Activated CD4-positive, alpha-beta T cell treated with anti-CD3 and anti-CD28 coated beads, Interleukin-10, Interleukin-2, amounts not matched to agents 100 ng/mL and 50 ng/mL, durations not matched to agents 16 hours and 8 hours (primary cell): ENCODE measurements around the gene CCT4.
"Not testable (repeated sequence)": the region's sequence is repeated elsewhere in the genome, so short reads cannot be mapped to it uniquely, and the experiment has no call there.

Source experiments
- DNase-seq: peaks from one replicate; pipeline ENCODE4 v3.0.0-alpha.2; 2020

CCT4 gene

GRCh38 chr2:61888267-61889055 lies at the start of gene CCT4:
TSS of gene CCT4 (minus strand) at chr2:61888656. CDS start at chr2:61888507, 149 bp downstream.
- DNase-seq = peak; percentile 91

DNA sequence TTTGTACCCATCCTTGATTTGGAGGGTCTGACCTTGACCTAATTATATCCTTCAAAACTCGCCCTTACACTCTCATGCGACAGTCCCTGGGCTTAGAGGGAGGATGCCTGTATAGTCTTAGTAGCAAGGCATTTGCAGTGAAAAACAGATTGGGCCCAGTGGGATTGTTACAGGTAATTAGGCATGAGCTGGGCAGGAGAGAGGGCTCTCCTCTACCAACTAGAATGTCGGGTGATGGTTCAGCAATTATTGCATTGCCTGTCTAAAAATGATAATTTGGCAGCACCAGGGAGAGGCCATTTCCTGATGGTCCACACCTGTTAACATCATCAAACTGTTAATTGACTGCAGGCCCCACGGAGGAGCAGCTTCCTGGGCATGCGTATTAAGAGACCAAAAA lies 49.4 kb upstream of the CCT4 start:
- no peak for DNase-seq

- no peak for DNase-seq
Observed at GRCh38 chr2:61937098-61937497, 48.6 kb upstream of the CCT4 start.

GRCh38 chr2:61928826-61929461 lies 40.5 kb upstream of the CCT4 start:
- no peak for DNase-seq

DNA sequence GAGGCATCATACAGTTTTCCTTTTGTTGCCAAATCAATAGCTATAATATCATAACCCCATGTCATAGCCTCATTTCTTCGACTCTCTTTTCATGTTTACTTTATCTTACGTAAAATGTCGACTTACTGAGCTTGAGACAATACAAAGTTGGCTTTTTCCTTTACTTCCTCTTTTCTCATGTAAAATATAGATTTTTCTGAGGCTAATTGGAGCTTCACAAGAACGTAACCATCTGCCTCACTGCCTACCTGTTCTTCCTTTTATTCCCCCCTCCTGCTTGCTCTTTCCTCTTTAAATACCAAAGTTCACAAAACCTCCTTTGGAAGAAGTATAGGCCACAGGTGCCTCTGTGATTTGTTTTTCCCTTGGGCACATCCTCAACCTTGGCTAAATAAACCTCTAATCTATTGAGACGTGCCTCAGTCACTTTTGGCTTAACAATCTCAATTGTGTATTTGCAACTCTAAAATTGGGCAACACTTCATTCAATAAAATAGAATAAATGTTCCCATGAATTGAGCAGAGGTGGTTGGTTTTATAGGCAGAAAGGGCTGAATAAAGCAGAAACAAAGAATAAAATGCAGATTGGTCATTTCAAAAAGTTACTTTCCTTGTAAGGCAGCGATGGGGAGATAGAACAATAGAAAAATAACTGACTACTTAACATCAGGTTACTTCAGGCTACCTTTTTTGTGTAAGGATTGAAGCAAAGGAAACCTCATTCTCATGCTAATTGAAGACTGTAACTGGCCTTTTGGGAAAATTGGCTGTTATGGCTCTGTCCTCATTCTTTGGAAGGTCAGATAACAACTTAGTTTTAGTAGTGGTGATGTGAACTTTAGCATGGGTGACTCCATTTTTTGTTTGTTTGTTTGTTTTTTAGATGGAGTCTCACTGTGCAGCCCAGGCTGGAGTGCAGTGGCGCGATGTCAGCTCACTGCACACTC lies 38.3 kb upstream of the CCT4 start:
- no peak for DNase-seq

- DNase-seq = no peak
Observed at GRCh38 chr2:61924895-61925663, 36.6 kb upstream of the CCT4 start.

GRCh38 chr2:61922714-61923113 lies 34.3 kb upstream of the CCT4 start:
- no peak for DNase-seq

DNA sequence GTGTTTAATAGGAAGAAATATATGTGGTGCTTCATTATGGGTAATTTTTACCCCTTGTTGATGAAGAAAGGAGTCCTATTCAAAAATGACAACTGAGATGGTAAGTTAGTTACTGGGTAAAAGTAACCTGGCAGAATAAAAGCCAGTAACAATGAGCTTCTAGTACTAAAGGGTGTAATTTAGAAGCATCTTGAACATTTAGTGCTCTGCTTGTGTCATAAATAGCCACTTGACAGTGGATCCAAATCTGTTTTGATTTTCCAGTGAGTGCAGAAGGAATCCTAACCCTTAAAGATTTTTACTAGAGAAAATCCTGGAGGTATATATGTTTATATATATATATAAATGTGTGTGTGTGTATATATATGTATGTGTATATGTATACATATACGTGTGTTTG lies 32.1 kb upstream of the CCT4 start:
- DNase-seq = no peak

- not testable (repeated sequence) for DNase-seq
Observed at GRCh38 chr2:61914794-61915193, 26.3 kb upstream of the CCT4 start.

GRCh38 chr2:61911510-61911909 lies 23.1 kb upstream of the CCT4 start:
- no peak for DNase-seq

DNA sequence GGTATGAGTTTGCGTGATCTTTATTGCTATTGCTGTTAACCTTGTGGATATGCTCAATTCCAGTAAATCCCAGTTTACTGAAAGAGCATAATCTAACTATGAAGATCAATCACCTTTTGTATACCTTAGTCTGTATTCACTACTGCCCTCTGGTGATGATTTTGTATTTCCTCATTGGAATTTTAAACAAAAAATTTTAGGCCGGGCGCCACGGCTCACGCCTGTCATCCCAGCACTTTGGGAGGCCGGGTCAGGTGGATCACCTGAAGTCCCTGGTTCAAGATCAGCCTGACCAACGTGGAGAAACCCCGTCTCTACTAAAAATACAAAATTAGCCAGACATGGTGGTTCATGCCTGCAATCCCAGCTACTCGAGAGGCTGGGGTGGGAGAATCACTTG lies 22.1 kb upstream of the CCT4 start:
- no peak for DNase-seq

GRCh38 chr2:61909116-61909515 lies 20.7 kb upstream of the CCT4 start:
- DNase-seq = no peak

GRCh38 chr2:61906186-61906470 lies 17.7 kb upstream of the CCT4 start:
- no peak for DNase-seq

DNA sequence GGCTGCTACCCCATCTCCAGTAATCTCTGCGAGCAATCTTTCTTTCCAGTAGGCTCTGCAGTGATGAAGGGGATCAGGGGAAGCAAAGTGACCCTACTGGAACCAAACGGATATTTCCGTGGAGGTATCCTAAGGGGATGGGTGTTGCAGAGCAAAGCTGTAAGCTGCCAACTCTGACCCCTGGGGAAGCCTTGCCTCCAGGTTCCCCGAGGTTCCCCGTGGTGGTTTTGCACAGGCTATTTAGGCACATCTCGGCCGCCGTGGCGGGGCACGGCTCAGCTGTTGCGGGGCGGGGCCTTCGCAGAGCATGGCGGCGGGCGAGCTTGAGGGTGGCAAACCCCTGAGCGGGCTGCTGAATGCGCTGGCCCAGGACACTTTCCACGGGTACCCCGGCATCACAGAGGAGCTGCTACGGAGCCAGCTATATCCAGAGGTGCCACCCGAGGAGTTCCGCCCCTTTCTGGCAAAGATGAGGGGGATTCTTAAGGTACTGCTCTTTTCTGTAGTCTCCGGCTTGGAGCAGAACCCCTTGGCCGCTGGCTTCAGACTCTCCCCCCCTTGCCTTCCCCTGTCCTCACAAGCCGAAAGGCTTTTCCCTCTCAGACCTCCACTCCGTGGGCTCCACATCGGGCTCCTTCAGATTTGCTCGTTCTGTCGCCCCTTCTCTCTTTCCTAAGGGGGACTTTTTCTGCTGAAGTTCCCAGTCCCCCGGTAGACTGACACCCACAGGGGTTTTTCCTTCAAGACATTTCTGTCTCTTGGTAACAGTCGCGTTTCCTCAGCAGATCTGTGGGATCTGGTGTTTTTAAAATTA lies 17.1 kb upstream of the CCT4 start, which contains the start of gene COMMD1:
Gene COMMD1, plus strand, starts transcription at position 303 of the 814 bp plus-strand sequence. Its CDS starts 5 bp downstream, at position 308.
- DNase-seq = peak; percentile 90

DNA sequence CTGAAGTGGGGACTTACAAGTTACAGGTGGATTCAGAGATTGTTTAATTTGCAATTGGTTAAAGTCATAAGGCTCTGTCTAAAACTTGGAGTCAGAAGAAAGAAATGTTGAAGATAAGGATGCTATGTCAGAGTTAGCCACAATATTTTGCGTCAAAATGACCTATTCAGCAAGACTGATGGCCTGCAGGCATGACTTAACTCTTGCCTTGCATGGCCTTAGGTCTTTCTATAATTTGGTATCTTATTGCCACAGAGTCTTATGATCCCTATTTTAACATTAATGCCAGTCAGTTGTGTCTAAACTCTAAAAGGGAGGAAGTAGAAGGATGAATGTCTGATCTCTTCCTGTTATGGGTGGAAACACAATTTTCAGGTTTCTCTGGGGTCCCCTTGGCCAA lies 11.8 kb upstream of the CCT4 start:
- DNase-seq = no peak

DNA sequence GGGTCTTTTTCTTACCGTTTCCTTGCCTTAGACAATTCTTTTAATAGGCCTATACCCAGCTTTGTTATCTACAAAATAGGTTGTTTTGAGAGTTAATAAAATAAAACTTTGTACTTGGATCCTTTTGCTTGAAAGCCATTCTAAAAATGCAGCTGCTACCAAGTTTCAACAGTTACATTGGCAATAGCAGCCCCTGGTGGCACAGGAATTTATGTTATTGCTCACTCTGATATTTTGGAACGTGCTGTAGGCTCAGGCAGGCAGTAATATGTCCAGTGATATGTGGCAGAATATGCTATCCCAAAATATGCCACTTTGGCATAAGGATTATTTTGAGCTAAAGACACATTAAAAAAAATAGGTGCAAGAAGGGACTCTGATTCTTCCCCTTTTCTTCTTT lies 10.4 kb upstream of the CCT4 start:
- no peak for DNase-seq

GRCh38 chr2:61887717-61888266 lies 664 bp downstream of the CCT4 start:
- peak; percentile 41 for DNase-seq

DNA sequence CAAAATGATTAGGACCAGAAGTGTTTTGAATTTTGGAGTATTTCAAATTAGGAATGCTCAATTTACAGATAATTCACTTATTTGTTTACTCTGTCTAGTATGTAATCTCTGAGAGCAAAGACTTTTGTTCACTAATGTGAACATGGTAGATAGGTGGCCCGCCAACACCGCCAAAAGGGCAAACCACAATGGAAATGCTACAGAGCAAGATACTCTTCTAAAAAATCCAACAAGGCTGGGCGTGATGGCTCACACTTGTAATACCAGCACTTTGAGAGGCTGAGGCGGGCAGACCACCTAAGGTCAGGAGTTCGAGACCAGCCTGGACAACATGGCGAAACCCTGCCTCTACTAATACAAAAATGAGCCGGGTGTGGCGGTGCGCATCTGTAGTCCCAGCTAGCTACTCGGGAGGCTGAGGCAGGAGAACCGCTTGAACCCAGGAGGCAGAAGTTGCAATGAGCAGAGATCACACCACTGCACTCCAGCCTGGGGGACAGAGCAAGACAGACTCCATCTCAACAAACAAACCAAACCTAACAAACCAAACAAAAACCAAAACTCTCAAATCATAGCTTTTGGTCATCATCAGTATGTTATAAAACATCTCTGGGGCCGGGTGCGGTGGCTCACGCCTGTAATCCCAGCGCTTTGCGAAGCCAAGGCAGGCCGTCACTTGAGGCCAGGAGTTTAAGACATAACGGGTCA lies 2.4 kb downstream of the CCT4 start:
- no peak for DNase-seq

GRCh38 chr2:61882850-61883249 lies 5.6 kb downstream of the CCT4 start:
- no peak for DNase-seq

- not testable (repeated sequence) for DNase-seq
Observed at GRCh38 chr2:61879351-61879750, 9.1 kb downstream of the CCT4 start.

DNA sequence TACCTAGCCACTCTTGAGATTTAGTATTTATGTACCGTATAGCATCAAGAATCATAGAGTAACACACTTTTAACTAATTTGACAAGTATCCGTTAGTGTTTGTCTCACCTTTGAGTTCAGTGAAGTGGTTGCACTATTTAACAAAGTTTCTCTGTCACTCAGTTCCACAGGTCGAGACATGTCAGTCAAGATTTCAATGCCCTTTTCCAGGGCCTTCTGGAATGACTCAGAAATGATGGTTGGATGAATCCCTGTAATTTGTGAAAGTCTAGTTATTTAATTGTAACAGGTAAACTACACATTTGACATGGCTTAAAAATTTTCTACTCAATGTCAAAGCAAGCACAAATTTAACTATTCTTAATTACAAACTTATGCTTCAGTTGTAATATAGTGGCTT lies 9.7 kb downstream of the CCT4 start:
- no peak for DNase-seq
